ENCODE data around the gene GIT1. TPM values are rescaled to one million over a fixed set of nuclear protein-coding genes. Genes with fewer than 3 reads are reported as not detected.

GIT1 gene
- total and polyA plus RNA-seq, 11 donors, result 23.0 to 52.9 (median 31.4) TPM

- intact Hi-C loops (cut with DNase I), result loop anchor here in 1 of 10 donors (5.0 kb wide), 2 partner anchors 36 to 159 kb away; no protein-coding TSS in a partner anchor
- Histone ChIP-seq H3K27me3 (no peaks in the 10 kb centered on the region), H3K9me3 (no peaks in the 10 kb centered on the region), H3K27ac (peak overlapping the region in 10 of 12 donors; percentile 29 to 98 (median 72)), H3K36me3 (peaks cover 0 to 10% (median 0%) of the 10 kb centered on the region in 9 donors), H3K4me3 (peak overlapping the region in 9 of 12 donors; percentile 27 to 61 (median 43)), H3K4me1 (peaks cover 6 to 91% (median 72%) of the 10 kb centered on the region in 12 donors)
- ATAC-seq (no peak), DNase-seq (peak in 1 of 5 donors; percentile 38)
- TF ChIP-seq POLR2A (IDR thresholded peaks at IDR 0.05) (no peak), CTCF (IDR thresholded peaks at IDR 0.05) (peak in 4 of 12 donors; percentile 3 to 16 (median 6))
- 45 to 65% (median 47%) methylated on average over 15 to 22 of the region's 22 CpGs for WGBS, 4 donors
These were observed 29.0 kb upstream of the GIT1 start for GRCh38 chr17:29618272-29619065.

DNA sequence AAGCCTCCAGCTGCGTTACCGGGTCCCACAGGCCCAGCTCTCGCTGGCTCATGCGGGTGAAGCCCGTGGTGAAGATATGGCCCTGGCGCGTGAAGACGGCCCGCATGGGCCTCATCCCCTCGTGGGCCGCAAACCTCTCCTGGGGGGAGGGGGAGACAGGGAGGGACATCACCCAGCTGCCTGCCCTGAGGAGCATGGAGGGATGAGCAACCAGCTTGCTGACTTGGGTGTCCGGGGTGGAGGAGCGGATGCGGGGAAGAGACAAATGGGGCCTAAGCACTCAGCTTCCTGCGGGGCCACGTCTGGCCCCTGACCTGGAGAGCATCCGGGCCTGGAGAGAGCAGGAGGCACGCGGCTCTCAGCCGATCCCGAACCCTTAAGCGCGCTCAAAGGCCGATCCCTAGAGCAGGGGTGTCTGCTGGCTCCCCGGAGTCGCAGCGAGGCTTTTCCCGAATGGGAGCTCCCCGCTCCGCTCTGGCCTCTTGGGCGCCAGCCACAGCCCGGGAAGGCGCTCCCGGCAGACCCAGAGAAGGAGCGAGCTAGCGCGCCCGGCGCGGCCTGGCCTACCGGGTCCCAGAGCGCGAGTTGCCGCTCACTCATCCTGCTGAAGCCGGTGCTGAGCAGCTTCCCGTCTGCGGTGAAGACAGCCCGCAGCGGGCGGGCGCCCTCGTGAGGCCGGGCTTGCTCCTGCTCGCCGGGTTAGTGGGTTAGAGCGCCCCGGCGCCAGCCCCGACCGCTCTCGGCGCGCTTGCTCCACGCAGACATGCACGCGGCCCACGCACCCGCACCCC is 28.2 kb upstream of the GIT1 start:
- H3K27ac ChIP-seq, result peak overlapping the region in 8 of 12 donors; percentile 23 to 90 (median 44)
- no peaks in the 10 kb centered on the region for H3K9me3 ChIP-seq
- TF ChIP-seq CTCF (IDR thresholded peaks at IDR 0.05), result peak; percentile 38 to 73 (median 64)
- TF ChIP-seq POLR2A (IDR thresholded peaks at IDR 0.05), result no peak
- 20 to 52% (median 26%) methylated on average over 18 to 68 of the region's 68 CpGs for WGBS, 4 donors
- H3K36me3 ChIP-seq, result peaks cover 0 to 10% (median 0%) of the 10 kb centered on the region in 9 donors
- peaks cover 6 to 93% (median 72%) of the 10 kb centered on the region in 12 donors for H3K4me1 ChIP-seq
- intact Hi-C loops (cut with DNase I), result loop anchor here in 1 of 10 donors (5.0 kb wide), 2 partner anchors 35 to 160 kb away; no protein-coding TSS in a partner anchor
- no peaks in the 10 kb centered on the region for H3K27me3 ChIP-seq
- peak overlapping the region in 11 of 12 donors; percentile 4 to 61 (median 39) for H3K4me3 ChIP-seq
- peak; percentile 73 to 93 (median 81) for DNase-seq
- peak in 3 of 4 donors; percentile 1 to 18 (median 5) for ATAC-seq

DNA sequence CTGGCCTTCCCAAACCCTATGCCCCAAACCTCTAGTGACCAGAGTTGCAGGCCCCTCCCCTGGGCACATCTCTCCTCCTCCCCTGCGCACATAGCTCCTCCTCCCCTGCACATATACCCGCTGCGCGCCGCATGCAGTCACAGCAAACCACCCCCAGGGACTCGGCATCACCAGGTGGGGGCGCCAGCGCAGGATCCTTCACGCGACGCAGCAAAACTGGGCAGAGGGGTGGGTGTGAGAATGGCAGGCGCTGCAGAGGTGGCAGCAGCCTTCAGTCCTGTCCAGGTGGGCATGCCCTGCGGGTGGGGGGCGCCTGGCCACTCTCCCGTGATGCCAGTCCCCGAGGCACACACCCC is 27.7 kb upstream of the GIT1 start:
- no peak for TF ChIP-seq POLR2A (IDR thresholded peaks at IDR 0.05)
- TF ChIP-seq CTCF (IDR thresholded peaks at IDR 0.05), result peak in 10 of 12 donors; percentile 17 to 56 (median 38)
- intact Hi-C loops (cut with DNase I), result loop anchor here in 1 of 10 donors (5.0 kb wide), 2 partner anchors 35 to 160 kb away; no protein-coding TSS in a partner anchor
- Histone ChIP-seq H3K36me3 (peaks cover 0 to 10% (median 0%) of the 10 kb centered on the region in 9 donors), H3K27ac (no peak overlapping the region), H3K4me3 (peak overlapping the region in 9 of 12 donors; percentile 27 to 61 (median 43)), H3K9me3 (no peaks in the 10 kb centered on the region), H3K4me1 (peaks cover 6 to 93% (median 72%) of the 10 kb centered on the region in 12 donors), H3K27me3 (no peaks in the 10 kb centered on the region)
- ATAC-seq, result no peak
- 25 to 57% (median 34%) methylated on average over 15 to 16 of the region's 16 CpGs for WGBS, 4 donors
- peak in 4 of 5 donors; percentile 64 to 89 (median 71) for DNase-seq

All from heart left ventricle (tissue), 16 donors.